ENCODE measurements around the gene ARNT2.
"Not testable (repeated sequence)": the region's sequence is repeated elsewhere in the genome, so short reads cannot be mapped to it uniquely, and the experiment has no call there.

ARNT2 gene

GRCh38 chr15:80491163-80491847 is 87.1 kb downstream of the ARNT2 start:
- DNase-seq (ENCODE audit: low read depth), result no peak

GRCh38 chr15:80492409-80492808 is 88.2 kb downstream of the ARNT2 start:
- DNase-seq (ENCODE audit: low read depth), result no peak

- DNase-seq (ENCODE audit: low read depth), result no peak
Measured at GRCh38 chr15:80492874-80493273, 88.7 kb downstream of the ARNT2 start.

GRCh38 chr15:80494351-80494751 is 90.2 kb downstream of the ARNT2 start:
- DNase-seq (ENCODE audit: low read depth), result no peak

GRCh38 chr15:80494756-80495155 is 90.6 kb downstream of the ARNT2 start:
- no peak for DNase-seq (ENCODE audit: low read depth)

GRCh38 chr15:80495401-80495942 is 91.3 kb downstream of the ARNT2 start:
- no peak for DNase-seq (ENCODE audit: low read depth)

GRCh38 chr15:80496096-80496495 is 91.9 kb downstream of the ARNT2 start:
- no peak for DNase-seq (ENCODE audit: low read depth)

GRCh38 chr15:80497221-80497620 is 93.0 kb downstream of the ARNT2 start:
- DNase-seq (ENCODE audit: low read depth), result no peak

GRCh38 chr15:80498652-80499051 is 94.5 kb downstream of the ARNT2 start:
- DNase-seq (ENCODE audit: low read depth), result no peak

GRCh38 chr15:80500021-80500420 is 95.8 kb downstream of the ARNT2 start:
- DNase-seq (ENCODE audit: low read depth), result no peak

GRCh38 chr15:80501476-80501875 is 97.3 kb downstream of the ARNT2 start:
- DNase-seq (ENCODE audit: low read depth), result no peak

GRCh38 chr15:80502782-80503181 is 98.6 kb downstream of the ARNT2 start:
- no peak for DNase-seq (ENCODE audit: low read depth)

GRCh38 chr15:80503319-80503952 is 99.3 kb downstream of the ARNT2 start:
- no peak for DNase-seq (ENCODE audit: low read depth)

- no peak for DNase-seq (ENCODE audit: low read depth)
Measured at GRCh38 chr15:80504931-80505330, 100.7 kb downstream of the ARNT2 start.

GRCh38 chr15:80506286-80506893 is 102.2 kb downstream of the ARNT2 start:
- DNase-seq (ENCODE audit: low read depth), result no peak

- no peak for DNase-seq (ENCODE audit: low read depth)
Measured at GRCh38 chr15:80507131-80507530, 102.9 kb downstream of the ARNT2 start.

GRCh38 chr15:80507638-80508316 is 103.6 kb downstream of the ARNT2 start:
- DNase-seq (ENCODE audit: low read depth), result no peak

GRCh38 chr15:80508783-80509182 is 104.6 kb downstream of the ARNT2 start:
- DNase-seq (ENCODE audit: low read depth), result no peak

- DNase-seq (ENCODE audit: low read depth), result no peak
Measured at GRCh38 chr15:80509800-80510199, 105.6 kb downstream of the ARNT2 start.

GRCh38 chr15:80510985-80511384 is 106.8 kb downstream of the ARNT2 start:
- DNase-seq (ENCODE audit: low read depth), result not testable (repeated sequence)

GRCh38 chr15:80512726-80513660 is 108.8 kb downstream of the ARNT2 start:
- DNase-seq (ENCODE audit: low read depth), result no peak
